ENCODE data around the gene TNFRSF25. TPM values are rescaled to one million over a fixed set of nuclear protein-coding genes. Genes with fewer than 3 reads are reported as not detected.

TNFRSF25 gene
- total and polyA plus RNA-seq, 3 donors from 2014 or later, result 6.2 to 14.0 (median 13.4) TPM

- Histone ChIP-seq H3K4me1 (peaks cover 18% of the 10 kb centered on the region), H3K27me3 (no peaks in the 10 kb centered on the region), H3K9me3 (no peaks in the 10 kb centered on the region), H3K36me3 (ENCODE audit: low read depth, missing control alignments) (no peaks in the 10 kb centered on the region), H3K4me3 (no peak overlapping the region), H3K27ac (no peak overlapping the region)
- 43 to 61% methylated on average over 7 to 8 of the region's 8 CpGs for WGBS, 2 donors
- no peak for DNase-seq
- TF ChIP-seq CTCF (IDR thresholded peaks at IDR 0.05) (no peak), POLR2A (IDR thresholded peaks at IDR 0.05) (no peak)
- intact Hi-C loops (cut with DNase I; ENCODE audit: low total_unique reads), result no loop called here
Observed at GRCh38 chr1:6417961-6418667, 47.9 kb downstream of the TNFRSF25 start.

DNA sequence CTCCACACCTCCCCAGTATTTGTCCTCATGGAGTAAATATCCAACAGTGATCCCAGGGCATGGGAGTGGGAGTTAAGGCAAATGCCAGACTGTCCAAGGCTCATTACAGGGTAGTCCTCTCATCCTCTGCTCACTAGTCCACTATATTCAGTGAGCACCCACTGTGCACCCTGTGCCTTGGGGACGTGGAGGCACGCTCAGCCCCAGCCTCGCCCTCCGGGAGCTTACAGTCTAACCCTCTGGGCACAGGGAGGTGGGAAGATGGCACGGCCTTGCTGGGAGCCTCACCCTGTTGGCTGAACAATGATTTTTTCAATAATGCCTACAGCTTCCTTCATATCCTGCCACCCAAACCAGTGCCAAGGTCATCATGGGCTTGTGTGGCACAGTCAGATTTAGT, 49.1 kb downstream of the TNFRSF25 start:
- Histone ChIP-seq H3K4me3 (no peak overlapping the region), H3K27me3 (no peaks in the 10 kb centered on the region), H3K9me3 (no peaks in the 10 kb centered on the region), H3K27ac (no peak overlapping the region), H3K4me1 (peaks cover 18% of the 10 kb centered on the region), H3K36me3 (ENCODE audit: low read depth, missing control alignments) (no peaks in the 10 kb centered on the region)
- TF ChIP-seq CTCF (IDR thresholded peaks at IDR 0.05), result no peak
- TF ChIP-seq POLR2A (IDR thresholded peaks at IDR 0.05), result no peak
- DNase-seq, result no peak
- 91 to 100% methylated on average over 4 to 5 of the region's 5 CpGs for WGBS, 2 donors
- intact Hi-C loops (cut with DNase I; ENCODE audit: low total_unique reads), result no loop called here

- no peak for DNase-seq
- H3K4me1 ChIP-seq, result peaks cover 18% of the 10 kb centered on the region
- no peaks in the 10 kb centered on the region for H3K27me3 ChIP-seq
- H3K9me3 ChIP-seq, result no peaks in the 10 kb centered on the region
- TF ChIP-seq POLR2A (IDR thresholded peaks at IDR 0.05), result no peak
- TF ChIP-seq CTCF (IDR thresholded peaks at IDR 0.05), result no peak
- intact Hi-C loops (cut with DNase I; ENCODE audit: low total_unique reads), result no loop called here
- H3K36me3 ChIP-seq (ENCODE audit: low read depth, missing control alignments), result no peaks in the 10 kb centered on the region
- no peak overlapping the region for H3K4me3 ChIP-seq
- WGBS, 2 donors, result 70 to 79% methylated on average over 4 to 8 of the region's 8 CpGs
- no peak overlapping the region for H3K27ac ChIP-seq
Observed at GRCh38 chr1:6416295-6416656, 49.7 kb downstream of the TNFRSF25 start.

DNA sequence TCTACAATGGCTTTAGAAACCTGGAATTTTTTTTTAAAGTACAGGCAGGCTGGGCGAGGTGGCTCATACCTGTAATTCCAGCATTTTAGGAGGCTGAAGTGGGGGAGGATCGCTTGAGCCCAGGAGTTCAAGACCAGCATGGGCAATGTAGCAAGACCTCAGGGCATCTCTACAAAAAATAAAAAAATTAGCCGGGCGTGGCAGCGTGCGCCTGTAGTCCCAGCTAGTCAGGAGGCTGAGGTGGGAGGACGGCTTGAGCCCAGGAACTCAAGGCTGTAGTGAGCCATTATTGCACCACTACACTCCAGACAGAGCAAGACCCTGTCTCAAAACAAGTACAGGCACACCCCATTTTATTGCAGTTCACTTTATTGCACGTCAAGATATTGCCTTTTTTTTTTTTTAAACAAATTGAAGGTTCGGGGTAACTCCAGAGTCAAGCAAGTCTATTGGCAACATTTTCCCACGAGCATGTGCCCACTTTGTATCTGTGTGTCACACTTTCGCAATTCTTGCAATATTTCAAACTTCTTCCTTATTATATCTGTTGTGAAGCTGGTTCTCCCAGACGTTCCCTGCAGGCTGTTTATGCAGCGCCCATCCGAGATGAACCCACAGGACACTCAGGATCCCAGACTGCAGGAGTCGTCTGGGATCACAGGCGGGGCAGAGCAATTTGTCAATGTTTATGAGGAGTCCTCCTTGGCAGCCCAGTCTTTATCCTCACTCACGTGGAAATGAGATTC, 50.9 kb downstream of the TNFRSF25 start:
- no peak for DNase-seq
- intact Hi-C loops (cut with DNase I; ENCODE audit: low total_unique reads), result no loop called here
- Histone ChIP-seq H3K27ac (no peak overlapping the region), H3K4me3 (no peak overlapping the region), H3K36me3 (ENCODE audit: low read depth, missing control alignments) (no peaks in the 10 kb centered on the region), H3K27me3 (no peaks in the 10 kb centered on the region), H3K4me1 (peaks cover 10% of the 10 kb centered on the region), H3K9me3 (no peaks in the 10 kb centered on the region)
- WGBS, 2 donors, result 61 to 65% methylated on average over 17 of the region's 17 CpGs
- no peak for TF ChIP-seq CTCF (IDR thresholded peaks at IDR 0.05)
- no peak for TF ChIP-seq POLR2A (IDR thresholded peaks at IDR 0.05)
